WTC11 (cell line): Measurements from ENCODE around the gene CBX6.

ENCODE experiments used
- ATF1 ChIP-seq: sonication (generic); formaldehyde crosslinking; IDR thresholded peaks from 2 replicates; pipeline ENCODE4 v1.8.1; 2023; ENCODE audit warnings: mild to moderate bottlenecking, moderate library complexity, missing genetic modification reagents
- ATF3 ChIP-seq: sonication (generic); formaldehyde crosslinking; conservative IDR thresholded peaks from 2 replicates; pipeline ENCODE4 v1.8.1; 2022; ENCODE audit warnings: mild to moderate bottlenecking, missing genetic modification reagents
- FOXP1 ChIP-seq: sonication (generic); formaldehyde crosslinking; IDR thresholded peaks from 2 replicates; pipeline ENCODE4 v1.8.0; 2022; ENCODE audit warnings: missing genetic modification reagents, mild to moderate bottlenecking, moderate library complexity, borderline replicate concordance
- MAX ChIP-seq: sonication (generic); formaldehyde crosslinking; IDR thresholded peaks from 2 replicates; pipeline ENCODE4 v1.8.0; 2022; ENCODE audit warnings: mild to moderate bottlenecking, missing genetic modification reagents
- NR2C2 ChIP-seq: sonication (generic); formaldehyde crosslinking; IDR thresholded peaks from 2 replicates; pipeline ENCODE4 v1.8.0; 2022; ENCODE audit warnings: mild to moderate bottlenecking, missing genetic modification reagents
- TCF7 ChIP-seq: sonication (generic); formaldehyde crosslinking; IDR thresholded peaks from 2 replicates; pipeline ENCODE4 v1.8.0; 2022; ENCODE audit warnings: mild to moderate bottlenecking, low read depth, missing genetic modification reagents, moderate library complexity
- USF2 ChIP-seq: sonication (generic); formaldehyde crosslinking; IDR thresholded peaks from 2 replicates; pipeline ENCODE4 v1.8.1; 2023; ENCODE audit warnings: mild to moderate bottlenecking, missing genetic modification reagents, moderate library complexity
- ZBTB21 ChIP-seq: sonication (generic); formaldehyde crosslinking; IDR thresholded peaks from 2 replicates; pipeline ENCODE4 v1.8.1; 2023; ENCODE audit warnings: mild to moderate bottlenecking, missing genetic modification reagents, borderline replicate concordance
- ZNF121 ChIP-seq: sonication (generic); formaldehyde crosslinking; IDR thresholded peaks from 2 replicates; pipeline ENCODE4 v1.8.0; 2023; ENCODE audit warnings: missing genetic modification reagents
- ZNF138 ChIP-seq: sonication (generic); formaldehyde crosslinking; conservative IDR thresholded peaks from 2 replicates; pipeline ENCODE4 v1.8.1; 2022; ENCODE audit warnings: mild to moderate bottlenecking, moderate library complexity, missing genetic modification reagents
- ZNF425 ChIP-seq: fragments of 250-450 bp; sonication (Bioruptor Pico); conservative IDR thresholded peaks from 2 replicates; pipeline ENCODE4 v1.9.0; 2021; ENCODE audit warnings: mild to moderate bottlenecking
- TF ChIP-seq, protein P1 (sequence below): fragments of 200-600 bp; IDR thresholded peaks from 2 replicates; pipeline ENCODE4 v1.8.0; 2022; ENCODE audit warnings: antibody characterized with exemption
- TF ChIP-seq, protein P2 (sequence below): sonication (generic); formaldehyde crosslinking; IDR thresholded peaks from 2 replicates; pipeline ENCODE4 v1.8.0; 2022; ENCODE audit warnings: mild to moderate bottlenecking, missing genetic modification reagents

DNA sequence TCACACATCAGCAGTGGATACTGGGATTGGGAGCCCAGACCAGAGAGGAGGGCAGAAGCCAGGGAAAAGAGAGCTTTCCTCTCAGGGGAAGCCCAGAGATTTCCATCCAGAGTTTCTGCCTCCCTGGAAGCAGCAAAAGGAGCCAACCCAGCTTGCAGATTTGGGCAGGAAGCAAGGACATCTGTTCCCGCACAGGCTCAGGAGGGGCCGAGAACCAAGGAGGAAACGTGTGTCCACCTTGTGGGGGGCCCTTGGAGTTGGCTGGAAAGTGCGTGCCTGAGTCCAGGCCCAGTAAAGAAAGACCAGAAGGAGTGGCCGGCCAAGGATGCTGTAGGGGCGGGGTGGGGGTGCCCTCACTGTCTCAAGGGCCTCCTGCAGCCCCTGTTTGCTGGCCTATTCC is 22.2 kb downstream of the CBX6 start:
- TF ChIP-seq, protein P1, sequence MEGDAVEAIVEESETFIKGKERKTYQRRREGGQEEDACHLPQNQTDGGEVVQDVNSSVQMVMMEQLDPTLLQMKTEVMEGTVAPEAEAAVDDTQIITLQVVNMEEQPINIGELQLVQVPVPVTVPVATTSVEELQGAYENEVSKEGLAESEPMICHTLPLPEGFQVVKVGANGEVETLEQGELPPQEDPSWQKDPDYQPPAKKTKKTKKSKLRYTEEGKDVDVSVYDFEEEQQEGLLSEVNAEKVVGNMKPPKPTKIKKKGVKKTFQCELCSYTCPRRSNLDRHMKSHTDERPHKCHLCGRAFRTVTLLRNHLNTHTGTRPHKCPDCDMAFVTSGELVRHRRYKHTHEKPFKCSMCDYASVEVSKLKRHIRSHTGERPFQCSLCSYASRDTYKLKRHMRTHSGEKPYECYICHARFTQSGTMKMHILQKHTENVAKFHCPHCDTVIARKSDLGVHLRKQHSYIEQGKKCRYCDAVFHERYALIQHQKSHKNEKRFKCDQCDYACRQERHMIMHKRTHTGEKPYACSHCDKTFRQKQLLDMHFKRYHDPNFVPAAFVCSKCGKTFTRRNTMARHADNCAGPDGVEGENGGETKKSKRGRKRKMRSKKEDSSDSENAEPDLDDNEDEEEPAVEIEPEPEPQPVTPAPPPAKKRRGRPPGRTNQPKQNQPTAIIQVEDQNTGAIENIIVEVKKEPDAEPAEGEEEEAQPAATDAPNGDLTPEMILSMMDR: no peak
- no peak for TF ChIP-seq ATF3 (CRISPR knock-in tag)
- no peak for TF ChIP-seq NR2C2 (CRISPR knock-in tag)
- TF ChIP-seq USF2 (CRISPR knock-in tag): no peak
- TF ChIP-seq ZNF138 (CRISPR knock-in tag): no peak
- no peak for TF ChIP-seq ZNF425 (CRISPR knock-in tag)
- TF ChIP-seq MAX (CRISPR knock-in tag): no peak
- TF ChIP-seq, protein P2, sequence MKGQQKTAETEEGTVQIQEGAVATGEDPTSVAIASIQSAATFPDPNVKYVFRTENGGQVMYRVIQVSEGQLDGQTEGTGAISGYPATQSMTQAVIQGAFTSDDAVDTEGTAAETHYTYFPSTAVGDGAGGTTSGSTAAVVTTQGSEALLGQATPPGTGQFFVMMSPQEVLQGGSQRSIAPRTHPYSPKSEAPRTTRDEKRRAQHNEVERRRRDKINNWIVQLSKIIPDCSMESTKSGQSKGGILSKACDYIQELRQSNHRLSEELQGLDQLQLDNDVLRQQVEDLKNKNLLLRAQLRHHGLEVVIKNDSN (CRISPR knock-in tag): no peak
- no peak for TF ChIP-seq ATF1 (CRISPR knock-in tag)
- no peak for TF ChIP-seq ZBTB21 (CRISPR knock-in tag)
- no peak for TF ChIP-seq ZNF121 (CRISPR knock-in tag)
- no peak for TF ChIP-seq TCF7 (CRISPR knock-in tag)
- TF ChIP-seq FOXP1 (CRISPR knock-in tag): no peak
